Keratinocyte (primary cell): Measurements from ENCODE around the gene CDIPT. TPM values are rescaled to one million over a fixed set of nuclear protein-coding genes. Genes with fewer than 3 reads are reported as not detected.
"Not testable (repeated sequence)": the region's sequence is repeated elsewhere in the genome, so short reads cannot be mapped to it uniquely, and the experiment has no call there.

Experiments used
- DNase-seq: peaks from one replicate; pipeline ENCODE4 v3.0.0-alpha.2; 2011; ENCODE audit warnings: low read depth, missing footprints, low spot score
- FAIRE-seq: peaks from 2 replicates; lab custom pipeline; 2011; peaks lifted over from hg19 to GRCh38; lab: Jason Lieb, UNC
- H2AFZ ChIP-seq: 2 replicates; pipeline ENCODE4 v1.6.0; 2012; ENCODE audit warnings: low read length, control low read depth, inconsistent platforms; ENCODE audit not compliant: control insufficient read depth
- H3K27ac ChIP-seq: 2 replicates; pipeline ENCODE4 v1.5.1; 2011; ENCODE audit warnings: low read length; ENCODE audit not compliant: control insufficient read depth, insufficient read depth
- H3K27me3 ChIP-seq: 3 replicates; pipeline ENCODE4 v1.6.0; 2011; ENCODE audit warnings: low read length; ENCODE audit not compliant: control insufficient read depth, insufficient read depth; ENCODE audit errors: extremely low read depth
- H3K36me3 ChIP-seq, 2 experiments: 2 replicates in 1 of 2; 3 replicates in 1 of 2; pipeline ENCODE4 v1.5.1; 2011; ENCODE audit warnings: low read length in 2 of 2, mild to moderate bottlenecking in 1 of 2; ENCODE audit not compliant: control insufficient read depth in 2 of 2, insufficient read depth in 2 of 2; ENCODE audit errors: extremely low read depth in 1 of 2
- H3K4me1 ChIP-seq: 3 replicates; pipeline ENCODE4 v1.5.1; 2011; ENCODE audit warnings: low read length; ENCODE audit not compliant: control insufficient read depth, insufficient read depth; ENCODE audit errors: extremely low read depth
- H3K4me2 ChIP-seq: 3 replicates; pipeline ENCODE4 v1.6.0; 2011; ENCODE audit warnings: low read depth, low read length; ENCODE audit not compliant: control insufficient read depth, insufficient read depth; ENCODE audit errors: extremely low read depth
- H3K4me3 ChIP-seq, 3 experiments: fragments of 200-600 bp in 1 of 3; sonication (generic) in 1 of 3; 2 replicates in 2 of 3; 3 replicates in 1 of 3; pipeline ENCODE4 v1.5.1; 2011 to 2016; ENCODE audit warnings: low read length in 3 of 3, mild to moderate bottlenecking in 3 of 3, control low read depth in 2 of 3, inconsistent platforms in 1 of 3, low read depth in 1 of 3, mixed read lengths in 1 of 3, mixed run types in 1 of 3, moderate library complexity in 1 of 3; ENCODE audit not compliant: control insufficient read depth in 2 of 3, insufficient read depth in 2 of 3; ENCODE audit errors: extremely low read depth in 1 of 3
- H3K79me2 ChIP-seq: 2 replicates; pipeline ENCODE4 v1.6.0; 2012; ENCODE audit warnings: low read length; ENCODE audit not compliant: control insufficient read depth, insufficient read depth
- H3K9ac ChIP-seq: 3 replicates; pipeline ENCODE4 v1.6.0; 2011; ENCODE audit warnings: low read length; ENCODE audit not compliant: control insufficient read depth, insufficient read depth; ENCODE audit errors: extremely low read depth
- H3K9me1 ChIP-seq: 3 replicates; pipeline ENCODE4 v1.6.0; 2011; ENCODE audit warnings: low read length; ENCODE audit not compliant: control insufficient read depth, insufficient read depth; ENCODE audit errors: extremely low read depth
- H3K9me3 ChIP-seq: 2 replicates; pipeline ENCODE4 v1.5.1; 2012; ENCODE audit warnings: low read depth, low read length; ENCODE audit not compliant: control insufficient read depth
- H4K20me1 ChIP-seq: 3 replicates; pipeline ENCODE4 v1.6.0; 2011; ENCODE audit warnings: low read length; ENCODE audit not compliant: control insufficient read depth, insufficient read depth; ENCODE audit errors: extremely low read depth
- CTCF ChIP-seq, 3 experiments: IDR thresholded peaks in 1 of 3; conservative IDR thresholded peaks in 1 of 3; optimal IDR thresholded peaks in 1 of 3; 2 replicates in 2 of 3; 3 replicates in 1 of 3; pipeline versions ENCODE3 to v1.5.1; 2011; ENCODE audit warnings: low read length in 3 of 3, mild to moderate bottlenecking in 3 of 3, moderate library complexity in 2 of 3, control low read depth in 1 of 3, inconsistent platforms in 1 of 3; ENCODE audit not compliant: insufficient read depth in 2 of 3; ENCODE audit errors: extremely low read depth in 1 of 3
- EZH2 ChIP-seq: IDR thresholded peaks from one replicate; pipeline ENCODE4 v1.6.1; 2012; ENCODE audit warnings: inconsistent platforms, mild to moderate bottlenecking, low read length, moderate library complexity
- dilution Hi-C: fragments of 300-500 bp; cut with MboI; formaldehyde crosslinking; loops from one replicate; pipeline ENCODE4 v1.7.0; 2020; ENCODE audit warnings: low sequenced_read_pairs; ENCODE audit not compliant: extremely low pct_ligation_motif_present
- polyA plus RNA-seq, 5 experiments: library from polyadenylated mRNA; depleted of rRNA in 3 of 5; stranded (reverse) in 3 of 5; stranded (forward) in 1 of 5; unstranded in 1 of 5; fragments of >200 nt; gene quantifications; 1 replicate in 1 of 5; 2 replicates in 3 of 5; 3 replicates in 1 of 5; pipeline versions ENCODE4 v1.2.1 to v1.2.3, GENCODE V29; 2011 to 2012; ENCODE audit warnings: missing spikeins in 2 of 5, low read depth in 1 of 5, low replicate concordance in 1 of 5

CDIPT gene
- polyA plus RNA-seq, 1 donor (not counting 4 experiments of a cell fraction or from before 2014, with no cell fraction given) = 49.5 TPM

GRCh38 chr16:29871822-29872546 lies 9.0 kb upstream of the CDIPT start:
- H3K36me3 ChIP-seq = no peaks in the 10 kb centered on the region
- no peaks in the 10 kb centered on the region for H3K9me1 ChIP-seq
- no peak overlapping the region for H3K9ac ChIP-seq
- H3K4me3 ChIP-seq = no peak overlapping the region
- no peak overlapping the region for H2AFZ ChIP-seq
- H4K20me1 ChIP-seq = no peaks in the 10 kb centered on the region
- no peak overlapping the region for H3K27ac ChIP-seq
- FAIRE-seq (no peak), DNase-seq (no peak)
- H3K9me3 ChIP-seq = no peaks in the 10 kb centered on the region
- H3K79me2 ChIP-seq = no peaks in the 10 kb centered on the region
- H3K27me3 ChIP-seq = peaks cover 20% of the 10 kb centered on the region
- H3K4me2 ChIP-seq = no peak overlapping the region
- dilution Hi-C loops = no loop called here
- TF ChIP-seq EZH2 = no peak
- no peak for TF ChIP-seq CTCF (optimal IDR thresholded peaks at IDR 0.05 in 1 of 3, IDR thresholded peaks at IDR 0.05 in 1 of 3, conservative IDR thresholded peaks at IDR 0.05 in 1 of 3; ENCODE audit: extremely low read depth in 1 of 3, insufficient read depth in 2 of 3, low read length in 3 of 3)
- H3K4me1 ChIP-seq = no peaks in the 10 kb centered on the region

- FAIRE-seq, H3K4me1 ChIP-seq, H3K79me2 ChIP-seq, H3K36me3 ChIP-seq, H3K4me3 ChIP-seq, H3K9me3 ChIP-seq, H2AFZ ChIP-seq, dilution Hi-C loops, H3K9me1 ChIP-seq, H3K4me2 ChIP-seq, H3K27me3 ChIP-seq, H4K20me1 ChIP-seq, H3K9ac ChIP-seq, DNase-seq, H3K27ac ChIP-seq: not testable (repeated sequence)
Measured at GRCh38 chr16:29869067-29869466, 6.0 kb upstream of the CDIPT start.
